GM12878 (cell line): Measurements from ENCODE around the gene PRPF4. TPM values are rescaled to one million over a fixed set of nuclear protein-coding genes. Genes with fewer than 3 reads are reported as not detected.

Source experiments
- ATAC-seq: fragments of 200-7000 bp; cut with Tn5 transposase; 3 replicates; pipeline ENCODE4 v1.9.1; 2020; ENCODE audit warnings: mild to moderate bottlenecking, moderate library complexity
- BruUV-seq: library from RNA; stranded (reverse); fragments of 400-500 nt; replicated peaks from 2 replicates; lab custom pipeline; 2021; lab: Mats Ljungman, UMichigan
- CTCF ChIA-PET: fragments of 300-600 bp; sonication (Branson Sonifier 250); formaldehyde crosslinking; extraction: SDS; loops from one replicate; lab custom pipeline; 2021; ENCODE audit warnings: inconsistent platforms; lab: Yijun Ruan, JAX
- POLR2A ChIA-PET: fragments of 350-600 bp; formaldehyde crosslinking; extraction: SDS; loops from one replicate; lab custom pipeline; 2021; ENCODE audit warnings: inconsistent platforms; lab: Charles Lee
- RAD21 ChIA-PET: fragments of 300-600 bp; sonication (Branson Sonifier 250); formaldehyde crosslinking; loops from one replicate; lab custom pipeline; 2023; ENCODE audit warnings: antibody characterized with exemption; ENCODE audit not compliant: unreplicated experiment; lab: Charles Lee
- SMC1A ChIA-PET: fragments of 300-600 bp; sonication (Branson Sonifier 250); formaldehyde crosslinking; loops from one replicate; lab custom pipeline; 2023; ENCODE audit not compliant: unreplicated experiment, uncharacterized antibody; lab: Charles Lee
- DNase-seq: peaks from one replicate; pipeline ENCODE4 v3.0.0-alpha.2; 2011; ENCODE audit warnings: low read depth, low spot score
- FAIRE-seq: peaks from 3 replicates; lab custom pipeline; 2011; peaks lifted over from hg19 to GRCh38; lab: Jason Lieb, UNC
- H2AFZ ChIP-seq: 2 replicates; pipeline ENCODE4 v1.6.0; 2011; ENCODE audit warnings: low read depth, low read length, control low read depth; ENCODE audit not compliant: control insufficient read depth
- H3K27ac ChIP-seq: 2 replicates; pipeline ENCODE4 v1.5.1; 2011; ENCODE audit warnings: control low read depth; ENCODE audit not compliant: control insufficient read depth, insufficient read depth
- H3K27me3 ChIP-seq, 2 experiments: replicated peaks in 1 of 2; 2 replicates each; pipeline versions ENCODE4 v1.6.0 to v1.6.1; 2011; ENCODE audit warnings: low read length in 1 of 2; ENCODE audit not compliant: control insufficient read depth in 2 of 2, insufficient read depth in 2 of 2
- H3K36me3 ChIP-seq, 2 experiments: 2 replicates each; pipeline ENCODE4 v1.5.1; 2011; ENCODE audit warnings: low read length in 1 of 2; ENCODE audit not compliant: control insufficient read depth in 2 of 2, insufficient read depth in 2 of 2
- H3K4me1 ChIP-seq: 2 replicates; pipeline ENCODE4 v1.6.1; 2011; ENCODE audit warnings: mild to moderate bottlenecking, low read length, moderate library complexity, mixed read lengths; ENCODE audit not compliant: control insufficient read depth, insufficient read depth
- H3K4me2 ChIP-seq: 2 replicates; pipeline ENCODE4 v1.6.0; 2011; ENCODE audit warnings: control low read depth; ENCODE audit not compliant: control insufficient read depth, insufficient read depth
- H3K4me3 ChIP-seq: fragments of 200-600 bp; sonication (generic); 2 replicates; pipeline ENCODE4 v1.5.1; 2016
- H3K79me2 ChIP-seq: 2 replicates; pipeline ENCODE4 v1.6.0; 2011; ENCODE audit warnings: low read length; ENCODE audit not compliant: control insufficient read depth, insufficient read depth
- H3K9ac ChIP-seq: 2 replicates; pipeline ENCODE4 v1.8.0; 2011; ENCODE audit warnings: low read length, control low read depth, mixed read lengths; ENCODE audit not compliant: control insufficient read depth, insufficient read depth
- H3K9me3 ChIP-seq: replicated peaks from 3 replicates; pipeline ENCODE4 v1.5.1; 2011; ENCODE audit warnings: mild to moderate bottlenecking, low read length; ENCODE audit not compliant: control insufficient read depth, insufficient read depth
- H4K20me1 ChIP-seq: 2 replicates; pipeline ENCODE4 v1.6.0; 2011; ENCODE audit not compliant: control insufficient read depth, insufficient read depth
- ATF2 ChIP-seq: IDR thresholded peaks from 2 replicates; pipeline ENCODE4 v1.6.1; 2012; ENCODE audit warnings: low read length, inconsistent platforms
- BCL3 ChIP-seq: IDR thresholded peaks from 2 replicates; pipeline ENCODE4 v1.6.1; 2011; ENCODE audit warnings: borderline replicate concordance, low read depth, mild to moderate bottlenecking, moderate library complexity, low read length; ENCODE audit not compliant: insufficient read depth, poor library complexity, severe bottlenecking
- CBX3 ChIP-seq: fragments of 200-600 bp; sonication (generic); IDR thresholded peaks from 2 replicates; pipeline ENCODE4 v1.6.1; 2016; ENCODE audit warnings: low read depth, borderline replicate concordance
- CEBPB ChIP-seq, 2 experiments: fragments of 150-350 bp in 1 of 2; IDR thresholded peaks; 2 replicates each; pipeline ENCODE4 v1.6.1; 2012 to 2014; ENCODE audit warnings: low read depth in 2 of 2, low read length in 2 of 2, borderline replicate concordance in 1 of 2, inconsistent platforms in 1 of 2
- CUX1 ChIP-seq: IDR thresholded peaks from 2 replicates; pipeline ENCODE4 v1.6.1; 2012; ENCODE audit warnings: improper control_type of control experiment, low read depth, low read length; ENCODE audit not compliant: insufficient replicate concordance
- DPF2 ChIP-seq: fragments of 450-650 bp; IDR thresholded peaks from 2 replicates; pipeline ENCODE4 v1.6.1; 2017; ENCODE audit warnings: mild to moderate bottlenecking
- EGR1 ChIP-seq, 2 experiments: IDR thresholded peaks; 1 replicate in 1 of 2; 2 replicates in 1 of 2; pipeline ENCODE4 v1.6.1; 2011 to 2012; ENCODE audit warnings: low read depth in 2 of 2, low read length in 2 of 2, borderline replicate concordance in 1 of 2, mild to moderate bottlenecking in 1 of 2, moderate library complexity in 1 of 2
- EZH2 ChIP-seq: IDR thresholded peaks from 2 replicates; pipeline ENCODE4 v1.6.1; 2012; ENCODE audit warnings: low read depth, mild to moderate bottlenecking, control low read depth, inconsistent platforms, low read length, borderline replicate concordance; ENCODE audit not compliant: control insufficient read depth
- GABPA ChIP-seq: IDR thresholded peaks from 2 replicates; pipeline ENCODE4 v1.6.1; 2014; ENCODE audit warnings: antibody characterized with exemption, low read depth, mild to moderate bottlenecking, inconsistent platforms
- JUND ChIP-seq: IDR thresholded peaks from 2 replicates; pipeline ENCODE4 v1.6.1; 2012; ENCODE audit warnings: low read depth, mild to moderate bottlenecking, low read length, improper control_type of control experiment, moderate library complexity
- RAD21 ChIP-seq: IDR thresholded peaks from 2 replicates; pipeline ENCODE4 v1.6.1; 2011; ENCODE audit warnings: mild to moderate bottlenecking, low read depth, low read length, moderate library complexity; ENCODE audit not compliant: insufficient read depth
- RB1 ChIP-seq: fragments of 450-650 bp; formaldehyde crosslinking; IDR thresholded peaks from 2 replicates; pipeline ENCODE4 v1.6.1; 2017; ENCODE audit warnings: mild to moderate bottlenecking, borderline replicate concordance
- STAT3 ChIP-seq: IDR thresholded peaks from 2 replicates; pipeline ENCODE4 v1.6.1; 2011; ENCODE audit warnings: low read depth, low read length, improper control_type of control experiment
- YY1 ChIP-seq: IDR thresholded peaks from 2 replicates; pipeline ENCODE4 v1.6.1; 2011; ENCODE audit warnings: low read depth, mild to moderate bottlenecking, low read length
- ZNF384 ChIP-seq: IDR thresholded peaks from 2 replicates; pipeline ENCODE4 v1.6.1; 2012; ENCODE audit warnings: low read depth, mild to moderate bottlenecking, low read length, improper control_type of control experiment, borderline replicate concordance
- ZZZ3 ChIP-seq: IDR thresholded peaks from 2 replicates; pipeline ENCODE4 v1.6.1; 2011; ENCODE audit warnings: low read depth; ENCODE audit not compliant: control insufficient read depth, insufficient read length
- WGBS: methylation state at CpG from one replicate; pipeline ENCODE4 v1.1.6; 2016; ENCODE audit warnings: low lambda C conversion rate; ENCODE audit not compliant: insufficient replicate concordance, insufficient coverage; ENCODE audit errors: missing lambda C conversion rate; 5-methylcytosine and 5-hydroxymethylcytosine counted together
- in situ Hi-C: fragments of 300-500 bp; cut with MboI; formaldehyde crosslinking; loops from 9 replicates; pipeline ENCODE4 v1.14.3; 2018; ENCODE audit warnings: mixed read lengths
- intact Hi-C: fragments of 100-400 bp; cut with micrococcal nuclease; formaldehyde crosslinking; loops from one replicate; pipeline ENCODE4 v1.14.2; 2022; ENCODE audit not compliant: unreplicated experiment
- polyA plus RNA-seq, 11 experiments: library from polyadenylated mRNA; depleted of rRNA in 4 of 11; unstranded in 6 of 11; stranded (reverse) in 5 of 11; fragments of >200 nt; fragmentation: Nextera tagmentation in 4 of 11; fragmentation: Illumina TruSeq in 1 of 11; extraction: Ambion mirVana in 4 of 11; extraction: Trizol in 1 of 11; gene quantifications; 1 replicate in 1 of 11; 2 replicates in 10 of 11; pipeline versions ENCODE4 v1.2.1 to v1.2.3, GENCODE V29; 2011 to 2016; ENCODE audit warnings: inconsistent platforms in 2 of 11, missing spikeins in 2 of 11, low read depth in 1 of 11
- total RNA-seq, 4 experiments: library from RNA; depleted of rRNA in 3 of 4; stranded (reverse); fragments of >200 nt in 3 of 4; fragmentation: Illumina TruSeq in 1 of 4; extraction: Trizol in 1 of 4; gene quantifications; 2 replicates each; pipeline versions ENCODE4 v1.2.1 to v1.2.3, GENCODE V29; 2013 to 2021

Gene PRPF4
- total and polyA plus RNA-seq, 10 of the 15 experiments (the other 5 are each of a cell fraction or from before 2014, with no cell fraction given) = 23.0 to 48.1 (median 39.2) TPM

DNA sequence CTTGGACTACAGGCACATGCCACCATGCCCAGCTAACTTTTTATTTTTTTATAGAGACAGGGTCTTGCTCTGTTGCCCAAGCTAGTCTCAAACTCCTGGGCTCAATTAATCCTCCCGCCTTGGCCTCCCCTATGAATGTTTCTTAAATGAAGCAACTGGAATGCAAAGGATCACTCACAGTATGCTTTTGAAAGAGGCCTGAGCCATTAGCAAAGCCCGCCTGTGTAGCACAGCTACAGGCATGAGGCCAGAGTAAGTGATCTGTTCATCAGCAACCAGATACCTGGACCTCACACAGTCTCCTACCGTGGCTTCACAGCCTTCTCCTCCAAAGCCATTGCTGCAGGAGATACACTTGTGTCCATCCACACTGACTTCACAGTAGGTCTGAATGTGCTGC is 44.6 kb downstream of the PRPF4 start (continued):
- TF ChIP-seq CBX3 = no peak
- TF ChIP-seq ZNF384 = no peak

GRCh38 chr9:113322671-113323070 is 47.2 kb downstream of the PRPF4 start:
- no peak for DNase-seq
- no peak for ATAC-seq
- Histone ChIP-seq H3K4me1 (no peaks in the 10 kb centered on the region), H3K36me3 (no peaks in the 10 kb centered on the region), H3K27me3 (peaks cover 0 to 3% of the 10 kb centered on the region in 2 experiments; a peak in 1 of 4 replicates), H3K9ac (no peak overlapping the region), H3K9me3 (no peaks in the 10 kb centered on the region), H4K20me1 (no peaks in the 10 kb centered on the region), H3K79me2 (no peaks in the 10 kb centered on the region), H3K4me2 (no peak overlapping the region), H3K4me3 (no peak overlapping the region), H3K27ac (no peak overlapping the region), H2AFZ (no peak overlapping the region)
- no TSS peak for BruUV-seq
- RAD21 ChIA-PET = no interaction called here
- SMC1A ChIA-PET = no interaction called here
- CTCF ChIA-PET = no interaction called here
- POLR2A ChIA-PET = no interaction called here
- 38% methylated on average over 6 of the region's 6 CpGs for WGBS
- no peak for FAIRE-seq
- intact Hi-C loops = no loop called here
- in situ Hi-C loops = no loop called here
- TF ChIP-seq ZZZ3 (no peak), JUND (no peak), CUX1 (no peak), DPF2 (no peak), ATF2 (no peak), RB1 (no peak), RAD21 (no peak), CEBPB (IDR thresholded peaks at IDR 0.05; ENCODE audit: borderline replicate concordance in 1 of 2, low read depth in 2 of 2, low read length in 2 of 2) (no peak), BCL3 (no peak), GABPA (no peak), YY1 (no peak), EGR1 (IDR thresholded peaks at IDR 0.05; ENCODE audit: borderline replicate concordance in 1 of 2, low read depth in 2 of 2, low read length in 2 of 2) (no peak), EZH2 (no peak), STAT3 (no peak)
